GM06990 (cell line): ENCODE results near the gene S100A16.

Experiments used
- DNase-seq: peaks from one replicate; pipeline ENCODE4 v3.0.0-alpha.2; 2011; ENCODE audit not compliant: insufficient read length; ENCODE audit errors: extremely low read depth
- H3K27me3 ChIP-seq: replicated peaks from 2 replicates; pipeline ENCODE4 v1.6.0; 2011; ENCODE audit warnings: low read length; ENCODE audit not compliant: control insufficient read depth, insufficient read depth
- H3K36me3 ChIP-seq: 2 replicates; pipeline ENCODE4 v1.5.1; 2011; ENCODE audit warnings: low read length; ENCODE audit not compliant: control insufficient read depth, insufficient read depth
- H3K4me3 ChIP-seq: replicated peaks from 2 replicates; pipeline ENCODE4 v1.5.1; 2011; ENCODE audit warnings: low read depth, mild to moderate bottlenecking, control low read depth, low read length
- CTCF ChIP-seq: IDR thresholded peaks from 2 replicates; pipeline ENCODE4 v1.5.1; 2011; ENCODE audit warnings: low read length, control low read depth, mild to moderate bottlenecking, inconsistent platforms; ENCODE audit not compliant: insufficient read depth, poor library complexity, severe bottlenecking

Gene S100A16

GRCh38 chr1:153612755-153613331 lies at the start of gene S100A16:
Gene S100A16 (minus strand): TSS chr1:153613137. CDS start chr1:153608151, 4,986 bp downstream.
- Histone ChIP-seq H3K4me3 (no peak within 1 kb of the TSS), H3K36me3 (no peaks in the 10 kb centered on the region), H3K27me3 (no peaks in the 10 kb centered on the region; the same call in 1 of the 2 replicates)
- no peak for DNase-seq
- TF ChIP-seq CTCF: no peak

DNA sequence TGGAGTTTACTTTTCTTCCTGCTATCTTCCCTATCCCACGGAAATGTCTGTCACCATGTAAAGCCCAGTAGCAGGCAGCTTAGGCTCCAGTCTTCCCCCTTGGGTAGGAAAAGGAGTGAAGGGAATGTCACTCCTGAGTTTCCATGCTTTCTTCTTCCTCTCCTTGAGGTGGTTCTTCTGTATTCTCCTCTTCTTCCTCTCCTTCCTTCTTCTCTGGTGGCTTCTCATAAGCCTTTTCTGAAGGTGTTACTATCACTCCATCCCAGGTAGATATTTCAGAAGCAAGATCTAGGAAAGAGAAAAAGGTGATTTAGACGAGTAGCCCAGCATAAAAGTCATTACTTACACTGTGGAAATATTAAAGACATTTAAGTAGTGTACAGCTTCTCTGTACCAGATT lies 49.3 kb upstream of the S100A16 start:
- H3K27me3 ChIP-seq: no peaks in the 10 kb centered on the region
- TF ChIP-seq CTCF: no peak
- H3K4me3 ChIP-seq: no peak overlapping the region
- no peak for DNase-seq
- peaks cover 28% of the 10 kb centered on the region for H3K36me3 ChIP-seq

DNA sequence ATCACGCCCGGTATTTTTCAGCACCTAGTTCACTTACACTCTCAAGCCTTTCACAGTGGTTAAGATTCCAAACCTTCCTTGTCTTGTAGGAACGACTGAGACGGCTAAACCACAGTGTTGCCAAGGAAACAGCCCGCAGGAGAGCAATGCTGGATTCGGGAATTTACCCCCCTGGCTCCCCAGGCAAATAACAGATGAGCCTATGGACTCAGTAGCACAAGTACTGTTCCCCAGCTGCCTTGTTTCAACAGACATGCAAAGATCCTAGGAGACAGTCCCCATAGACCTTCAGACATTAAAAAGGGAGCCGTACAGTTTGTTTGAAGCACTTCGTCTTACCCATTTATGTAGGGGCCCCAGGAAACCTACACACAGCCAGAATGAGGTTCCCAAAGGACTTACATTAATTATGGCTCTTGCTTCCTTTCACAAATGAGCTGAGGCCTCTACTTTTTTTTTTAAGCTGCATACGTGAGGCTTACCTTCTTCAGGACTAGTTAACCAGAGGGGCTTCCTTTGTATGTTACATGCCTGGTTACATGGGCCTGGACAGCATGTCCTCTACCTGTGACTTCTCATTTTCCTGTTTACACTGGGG lies 48.3 kb upstream of the S100A16 start:
- Histone ChIP-seq H3K27me3 (no peaks in the 10 kb centered on the region), H3K36me3 (peaks cover 24% of the 10 kb centered on the region), H3K4me3 (no peak overlapping the region)
- TF ChIP-seq CTCF: no peak
- DNase-seq: no peak

DNA sequence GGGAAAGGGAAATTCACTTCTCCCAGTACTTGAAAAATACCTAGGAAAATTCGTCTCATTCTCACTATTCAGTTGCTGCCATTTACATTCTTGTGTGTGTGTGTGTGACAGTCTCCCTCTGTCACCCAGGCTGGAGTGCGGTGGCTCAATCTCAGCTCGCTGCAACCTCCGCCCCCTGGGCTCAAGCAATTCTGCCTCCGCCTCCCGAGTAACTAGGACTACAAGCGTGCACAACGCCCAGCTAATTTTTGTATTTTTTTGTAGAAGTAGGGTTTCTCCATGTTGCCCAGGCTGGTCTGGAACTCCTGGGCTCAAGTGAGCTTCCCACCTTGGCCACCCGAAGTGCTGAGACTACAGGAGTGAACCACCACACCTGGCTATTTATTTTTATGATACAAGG lies 46.7 kb upstream of the S100A16 start:
- DNase-seq: no peak
- Histone ChIP-seq H3K27me3 (no peaks in the 10 kb centered on the region), H3K4me3 (peak overlapping the region; percentile 85), H3K36me3 (peaks cover 18% of the 10 kb centered on the region)
- no peak for TF ChIP-seq CTCF

DNA sequence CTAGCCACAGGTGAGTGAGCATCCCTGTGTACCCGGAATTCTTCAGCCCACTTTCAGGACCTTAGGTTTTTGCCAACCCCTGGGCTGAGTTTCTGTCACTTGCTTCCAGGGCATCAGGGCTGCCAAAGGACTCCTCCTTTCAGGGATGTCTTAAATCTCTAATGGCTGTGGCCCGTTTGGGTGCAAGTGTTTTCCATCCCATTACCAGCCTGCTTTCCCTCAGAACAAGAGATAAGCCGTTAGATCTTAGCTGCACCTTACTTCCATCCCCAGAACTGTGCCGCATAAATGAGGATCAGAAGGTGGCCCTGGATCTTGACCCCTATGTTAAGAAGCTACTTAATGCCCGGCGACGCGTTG lies 46.2 kb upstream of the S100A16 start:
- no peak for DNase-seq
- Histone ChIP-seq H3K27me3 (no peaks in the 10 kb centered on the region), H3K4me3 (peak overlapping the region; percentile 85), H3K36me3 (peaks cover 16% of the 10 kb centered on the region)
- no peak for TF ChIP-seq CTCF
